Liver (tissue), 9 donors: Measurements from ENCODE around the gene MEN1. TPM values are rescaled to one million over a fixed set of nuclear protein-coding genes. Genes with fewer than 3 reads are reported as not detected.

Experiments
- DNase-seq: peaks from one replicate; pipeline ENCODE4 v3.0.0-alpha.2; 2017; ENCODE audit warnings: low spot score
- H3K27ac ChIP-seq, 2 donors: one replicate each; pipeline ENCODE4 v1.7.0; 2013; ENCODE audit warnings: inconsistent platforms in 2 of 2, low read length in 2 of 2, control low read depth in 1 of 2, low read depth in 1 of 2, mild to moderate bottlenecking in 1 of 2
- H3K27me3 ChIP-seq, 4 donors: one replicate each; pipeline versions ENCODE4 v1.6.1 to v1.7.0; 2013; ENCODE audit warnings: low read length in 3 of 4, inconsistent platforms in 1 of 4, mild to moderate bottlenecking in 1 of 4, moderate library complexity in 1 of 4; ENCODE audit not compliant: control insufficient read depth in 4 of 4, insufficient read depth in 4 of 4
- H3K36me3 ChIP-seq, 4 donors: one replicate each; pipeline versions ENCODE4 v1.6.1 to v1.7.0; 2013; ENCODE audit warnings: low read length in 3 of 4, mild to moderate bottlenecking in 3 of 4, low read depth in 1 of 4, moderate library complexity in 1 of 4; ENCODE audit not compliant: control insufficient read depth in 4 of 4, insufficient read depth in 3 of 4
- H3K4me1 ChIP-seq, 4 donors: one replicate each; pipeline versions ENCODE4 v1.6.1 to v1.7.0; 2013; ENCODE audit warnings: low read length in 3 of 4, mild to moderate bottlenecking in 3 of 4, moderate library complexity in 1 of 4; ENCODE audit not compliant: control insufficient read depth in 4 of 4, insufficient read depth in 4 of 4
- H3K4me3 ChIP-seq, 3 donors: one replicate each; pipeline versions ENCODE4 v1.6.1 to v1.7.0; 2013; ENCODE audit warnings: low read length in 3 of 3, control low read depth in 1 of 3, low read depth in 1 of 3, mild to moderate bottlenecking in 1 of 3
- H3K9ac ChIP-seq, 2 donors: one replicate each; pipeline ENCODE4 v1.7.0; 2013; ENCODE audit warnings: low read length in 2 of 2, mild to moderate bottlenecking in 2 of 2, moderate library complexity in 2 of 2, control low read depth in 1 of 2, low read depth in 1 of 2
- H3K9me3 ChIP-seq, 4 donors: one replicate each; pipeline versions ENCODE4 v1.6.1 to v1.7.0; 2013; ENCODE audit warnings: low read length in 3 of 4; ENCODE audit not compliant: control insufficient read depth in 4 of 4
- EGR1 ChIP-seq, 2 donors: IDR thresholded peaks; 2 replicates each; pipeline ENCODE4 v1.6.1; 2016 to 2018; ENCODE audit warnings: antibody characterized with exemption in 2 of 2, low read depth in 2 of 2
- FOXA1 ChIP-seq: IDR thresholded peaks from 2 replicates; pipeline ENCODE4 v1.6.1; 2016; ENCODE audit warnings: antibody characterized with exemption
- FOXA2 ChIP-seq: IDR thresholded peaks from 2 replicates; pipeline ENCODE4 v1.6.1; 2016; ENCODE audit warnings: antibody characterized with exemption
- GABPA ChIP-seq, 2 donors: IDR thresholded peaks in 1 of 2; conservative IDR thresholded peaks in 1 of 2; 2 replicates each; pipeline ENCODE4 v1.6.1; 2016; ENCODE audit warnings: antibody characterized with exemption in 2 of 2, mild to moderate bottlenecking in 1 of 2, moderate library complexity in 1 of 2
- HNF4G ChIP-seq: IDR thresholded peaks from 2 replicates; pipeline ENCODE4 v1.6.1; 2016; ENCODE audit warnings: antibody characterized with exemption
- JUND ChIP-seq, 2 donors: IDR thresholded peaks; 2 replicates each; pipeline ENCODE4 v1.6.1; 2016; ENCODE audit warnings: antibody characterized with exemption in 2 of 2
- RAD21 ChIP-seq, 2 donors: IDR thresholded peaks; 2 replicates each; pipeline ENCODE4 v1.6.1; 2016; ENCODE audit warnings: antibody characterized with exemption in 2 of 2, mild to moderate bottlenecking in 2 of 2
- REST ChIP-seq: IDR thresholded peaks from 2 replicates; pipeline ENCODE4 v1.6.1; 2016; ENCODE audit warnings: antibody characterized with exemption, mild to moderate bottlenecking
- RXRA ChIP-seq, 2 donors: IDR thresholded peaks; 2 replicates each; pipeline ENCODE4 v1.6.1; 2017 to 2018; ENCODE audit warnings: antibody characterized with exemption in 2 of 2, mild to moderate bottlenecking in 1 of 2
- SP1 ChIP-seq: IDR thresholded peaks from 2 replicates; pipeline ENCODE4 v1.6.1; 2018; ENCODE audit warnings: antibody characterized with exemption, mild to moderate bottlenecking
- TAF1 ChIP-seq: conservative IDR thresholded peaks from 2 replicates; pipeline ENCODE4 v1.6.1; 2016; ENCODE audit warnings: antibody characterized with exemption, mild to moderate bottlenecking
- YY1 ChIP-seq: IDR thresholded peaks from 2 replicates; pipeline ENCODE4 v1.6.1; 2016; ENCODE audit warnings: antibody characterized with exemption, mild to moderate bottlenecking
- WGBS: extraction: QIAGEN DNeasy Blood & Tissue Kit; methylation state at CpG from one replicate; pipeline ENCODE4 v1.1.7; 2013; 5-methylcytosine and 5-hydroxymethylcytosine counted together
- polyA plus RNA-seq, 2 donors: library from polyadenylated mRNA; stranded (reverse) in 1 of 2; unstranded in 1 of 2; fragments of 200-250 nt in 1 of 2; fragments of >200 nt in 1 of 2; fragmentation: Nextera tagmentation in 1 of 2; extraction: Ambion mirVana in 1 of 2; gene quantifications; one replicate each; pipeline versions ENCODE4 v1.2.1 to v1.2.3, GENCODE V29; 2013 to 2015
- total RNA-seq, 2 donors: library from RNA; depleted of rRNA; stranded (reverse); fragments of >200 nt; gene quantifications; one replicate each; pipeline ENCODE4 v1.2.3, GENCODE V29; 2014
- TF ChIP-seq, protein P1 (sequence below): IDR thresholded peaks from 2 replicates; pipeline ENCODE4 v1.6.1; 2016; ENCODE audit warnings: antibody characterized with exemption
- TF ChIP-seq, protein P2 (sequence below): IDR thresholded peaks from 2 replicates; pipeline ENCODE4 v1.6.1; 2016; ENCODE audit warnings: antibody characterized with exemption
- TF ChIP-seq, protein P3 (sequence below): IDR thresholded peaks from 2 replicates; pipeline ENCODE4 v1.6.1; 2016; ENCODE audit warnings: antibody characterized with exemption
- TF ChIP-seq, protein P4 (sequence below): fragments of 150-350 bp; IDR thresholded peaks from 2 replicates; pipeline ENCODE4 v1.5.1; 2017; ENCODE audit warnings: improper control_type of control experiment, low read depth, low read length; ENCODE audit not compliant: missing input control
- donor health status: healthy.
- donor health status: healthy.
- donor health status: healthy.
- donor health status: healthy.
- donor health status: healthy.

Gene MEN1
- total and polyA plus RNA-seq, 4 donors: 9.0 to 15.1 (median 13.4) TPM

GRCh38 chr11:64803846-64804345, 6.5 kb downstream of the MEN1 start:
- Histone ChIP-seq H3K9ac (peak overlapping the region in 1 of 2 donors; percentile 58), H3K36me3 (peaks cover 6 to 24% (median 7%) of the 10 kb centered on the region in 4 donors), H3K4me3 (peak overlapping the region; percentile 42 to 67 (median 65)), H3K27ac (peak overlapping the region; percentile 60 to 82), H3K27me3 (no peaks in the 10 kb centered on the region), H3K4me1 (peaks cover 3 to 18% (median 10%) of the 10 kb centered on the region in 4 donors), H3K9me3 (no peaks in the 10 kb centered on the region)
- no peak for TF ChIP-seq SP1
- TF ChIP-seq GABPA (IDR thresholded peaks at IDR 0.05 in 1 of 2, conservative IDR thresholded peaks at IDR 0.05 in 1 of 2): no peak
- no peak for TF ChIP-seq EGR1 (IDR thresholded peaks at IDR 0.05; ENCODE audit: low read depth in 2 of 2)
- TF ChIP-seq, protein P1, sequence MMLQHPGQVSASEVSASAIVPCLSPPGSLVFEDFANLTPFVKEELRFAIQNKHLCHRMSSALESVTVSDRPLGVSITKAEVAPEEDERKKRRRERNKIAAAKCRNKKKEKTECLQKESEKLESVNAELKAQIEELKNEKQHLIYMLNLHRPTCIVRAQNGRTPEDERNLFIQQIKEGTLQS: no peak
- no peak for TF ChIP-seq RXRA (IDR thresholded peaks at IDR 0.05)
- TF ChIP-seq, protein P2, sequence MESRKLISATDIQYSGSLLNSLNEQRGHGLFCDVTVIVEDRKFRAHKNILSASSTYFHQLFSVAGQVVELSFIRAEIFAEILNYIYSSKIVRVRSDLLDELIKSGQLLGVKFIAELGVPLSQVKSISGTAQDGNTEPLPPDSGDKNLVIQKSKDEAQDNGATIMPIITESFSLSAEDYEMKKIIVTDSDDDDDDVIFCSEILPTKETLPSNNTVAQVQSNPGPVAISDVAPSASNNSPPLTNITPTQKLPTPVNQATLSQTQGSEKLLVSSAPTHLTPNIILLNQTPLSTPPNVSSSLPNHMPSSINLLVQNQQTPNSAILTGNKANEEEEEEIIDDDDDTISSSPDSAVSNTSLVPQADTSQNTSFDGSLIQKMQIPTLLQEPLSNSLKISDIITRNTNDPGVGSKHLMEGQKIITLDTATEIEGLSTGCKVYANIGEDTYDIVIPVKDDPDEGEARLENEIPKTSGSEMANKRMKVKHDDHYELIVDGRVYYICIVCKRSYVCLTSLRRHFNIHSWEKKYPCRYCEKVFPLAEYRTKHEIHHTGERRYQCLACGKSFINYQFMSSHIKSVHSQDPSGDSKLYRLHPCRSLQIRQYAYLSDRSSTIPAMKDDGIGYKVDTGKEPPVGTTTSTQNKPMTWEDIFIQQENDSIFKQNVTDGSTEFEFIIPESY: no peak
- no peak for TF ChIP-seq RAD21 (IDR thresholded peaks at IDR 0.05)
- no peak for TF ChIP-seq YY1
- no peak for TF ChIP-seq JUND (IDR thresholded peaks at IDR 0.05)
- no peak for TF ChIP-seq REST
- TF ChIP-seq HNF4G: no peak
- TF ChIP-seq, protein P3, sequence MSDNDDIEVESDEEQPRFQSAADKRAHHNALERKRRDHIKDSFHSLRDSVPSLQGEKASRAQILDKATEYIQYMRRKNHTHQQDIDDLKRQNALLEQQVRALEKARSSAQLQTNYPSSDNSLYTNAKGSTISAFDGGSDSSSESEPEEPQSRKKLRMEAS: no peak
- TF ChIP-seq FOXA1: no peak
- no peak for TF ChIP-seq TAF1
- TF ChIP-seq, protein P4, sequence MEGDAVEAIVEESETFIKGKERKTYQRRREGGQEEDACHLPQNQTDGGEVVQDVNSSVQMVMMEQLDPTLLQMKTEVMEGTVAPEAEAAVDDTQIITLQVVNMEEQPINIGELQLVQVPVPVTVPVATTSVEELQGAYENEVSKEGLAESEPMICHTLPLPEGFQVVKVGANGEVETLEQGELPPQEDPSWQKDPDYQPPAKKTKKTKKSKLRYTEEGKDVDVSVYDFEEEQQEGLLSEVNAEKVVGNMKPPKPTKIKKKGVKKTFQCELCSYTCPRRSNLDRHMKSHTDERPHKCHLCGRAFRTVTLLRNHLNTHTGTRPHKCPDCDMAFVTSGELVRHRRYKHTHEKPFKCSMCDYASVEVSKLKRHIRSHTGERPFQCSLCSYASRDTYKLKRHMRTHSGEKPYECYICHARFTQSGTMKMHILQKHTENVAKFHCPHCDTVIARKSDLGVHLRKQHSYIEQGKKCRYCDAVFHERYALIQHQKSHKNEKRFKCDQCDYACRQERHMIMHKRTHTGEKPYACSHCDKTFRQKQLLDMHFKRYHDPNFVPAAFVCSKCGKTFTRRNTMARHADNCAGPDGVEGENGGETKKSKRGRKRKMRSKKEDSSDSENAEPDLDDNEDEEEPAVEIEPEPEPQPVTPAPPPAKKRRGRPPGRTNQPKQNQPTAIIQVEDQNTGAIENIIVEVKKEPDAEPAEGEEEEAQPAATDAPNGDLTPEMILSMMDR: no peak
- TF ChIP-seq FOXA2: no peak
- 63% methylated on average over 15 of the region's 15 CpGs for WGBS
- DNase-seq: no peak
